Smooth muscle cell (in vitro differentiated cells): ENCODE measurements around the gene NUP210. TPM values are rescaled to one million over a fixed set of nuclear protein-coding genes. Genes with fewer than 3 reads are reported as not detected.

ENCODE experiments used
- DNase-seq: peaks from one replicate; lab custom pipeline; 2025; ENCODE audit not compliant: unreplicated experiment; lab: John Stamatoyannopoulos, UW
- H2AFZ ChIP-seq: fragments of 200-600 bp; sonication (generic); 2 replicates; pipeline ENCODE4 v1.6.0; 2016; ENCODE audit warnings: antibody characterized with exemption, low read depth, mild to moderate bottlenecking
- H3F3A ChIP-seq: fragments of 200-600 bp; sonication (generic); 2 replicates; pipeline ENCODE4 v1.6.0; 2017; ENCODE audit warnings: antibody characterized with exemption, low read depth
- H3K27ac ChIP-seq: fragments of 200-600 bp; sonication (generic); 2 replicates; pipeline ENCODE4 v1.5.1; 2016; ENCODE audit warnings: low read depth, mild to moderate bottlenecking
- H3K27me3 ChIP-seq: fragments of 200-600 bp; sonication (generic); 2 replicates; pipeline ENCODE4 v1.6.1; 2016; ENCODE audit warnings: low read depth, mild to moderate bottlenecking
- H3K36me3 ChIP-seq: fragments of 200-600 bp; sonication (generic); 2 replicates; pipeline ENCODE4 v1.5.1; 2016; ENCODE audit warnings: low read depth
- H3K4me1 ChIP-seq: fragments of 200-600 bp; sonication (generic); 2 replicates; pipeline ENCODE4 v1.5.1; 2016; ENCODE audit warnings: low read depth
- H3K4me2 ChIP-seq: fragments of 200-600 bp; sonication (generic); 2 replicates; pipeline ENCODE4 v1.6.0; 2016; ENCODE audit warnings: mild to moderate bottlenecking
- H3K4me3 ChIP-seq: fragments of 200-600 bp; sonication (generic); 2 replicates; pipeline ENCODE4 v1.5.1; 2016; ENCODE audit warnings: mild to moderate bottlenecking
- H3K79me2 ChIP-seq: fragments of 200-600 bp; sonication (generic); 2 replicates; pipeline ENCODE4 v1.6.0; 2016; ENCODE audit warnings: low read depth, mild to moderate bottlenecking
- H3K9ac ChIP-seq: fragments of 200-600 bp; sonication (generic); 2 replicates; pipeline ENCODE4 v1.6.0; 2016; ENCODE audit warnings: low read depth
- H3K9me3 ChIP-seq: fragments of 200-600 bp; sonication (generic); replicated peaks from 2 replicates; pipeline ENCODE4 v1.5.1; 2016; ENCODE audit warnings: low read depth
- H4K20me1 ChIP-seq: fragments of 200-600 bp; sonication (generic); 2 replicates; pipeline ENCODE4 v1.6.0; 2016; ENCODE audit warnings: low read depth
- CTCF ChIP-seq: fragments of 200-600 bp; sonication (generic); IDR thresholded peaks from 2 replicates; pipeline ENCODE4 v1.5.1; 2017; ENCODE audit warnings: borderline replicate concordance, mild to moderate bottlenecking, antibody characterized with exemption; ENCODE audit not compliant: insufficient read depth, poor library complexity, severe bottlenecking
- WGBS: methylation state at CpG from one replicate; pipeline ENCODE4 v1.1.7; 2016; ENCODE audit warnings: low lambda C conversion rate; 5-methylcytosine and 5-hydroxymethylcytosine counted together
- polyA plus RNA-seq: library from polyadenylated mRNA; unstranded; fragments of >200 nt; fragmentation: Nextera tagmentation; extraction: Ambion mirVana; gene quantifications from 2 replicates; pipeline ENCODE4 v1.2.1, GENCODE V29; 2016
- total RNA-seq: library from RNA; depleted of rRNA; stranded (reverse); fragments of >200 nt; gene quantifications from 2 replicates; pipeline ENCODE4 v1.2.3, GENCODE V29; 2014

NUP210 gene
- total and polyA plus RNA-seq, 2 experiments from 2014 or later: 0.35 to 1.5 TPM

GRCh38 chr3:13276438-13277195 is 143.5 kb downstream of the NUP210 start:
- no peaks in the 10 kb centered on the region for H4K20me1 ChIP-seq
- H3K4me3 ChIP-seq: no peak overlapping the region
- peaks cover 5% of the 10 kb centered on the region for H3F3A ChIP-seq
- no peak for TF ChIP-seq CTCF
- no peaks in the 10 kb centered on the region for H3K36me3 ChIP-seq
- no peak overlapping the region for H3K9ac ChIP-seq
- H3K4me1 ChIP-seq: peaks cover 11% of the 10 kb centered on the region
- H2AFZ ChIP-seq: no peak overlapping the region
- no peak overlapping the region for H3K4me2 ChIP-seq
- no peaks in the 10 kb centered on the region for H3K79me2 ChIP-seq
- H3K27me3 ChIP-seq: no peaks in the 10 kb centered on the region
- H3K9me3 ChIP-seq: no peaks in the 10 kb centered on the region
- H3K27ac ChIP-seq: no peak overlapping the region
- 85% methylated on average over 14 of the region's 14 CpGs for WGBS
- DNase-seq: no peak

GRCh38 chr3:13275376-13276005 is 144.6 kb downstream of the NUP210 start:
- H3K79me2 ChIP-seq: no peaks in the 10 kb centered on the region
- no peak for TF ChIP-seq CTCF
- no peak overlapping the region for H3K9ac ChIP-seq
- no peaks in the 10 kb centered on the region for H3K27me3 ChIP-seq
- no peak overlapping the region for H3K4me3 ChIP-seq
- H3K4me2 ChIP-seq: no peak overlapping the region
- WGBS: 97% methylated on average over 14 of the region's 14 CpGs
- H3K27ac ChIP-seq: no peak overlapping the region
- DNase-seq: no peak
- peaks cover 8% of the 10 kb centered on the region for H3K4me1 ChIP-seq
- no peaks in the 10 kb centered on the region for H3K9me3 ChIP-seq
- H3K36me3 ChIP-seq: no peaks in the 10 kb centered on the region
- H3F3A ChIP-seq: no peaks in the 10 kb centered on the region
- no peak overlapping the region for H2AFZ ChIP-seq
- H4K20me1 ChIP-seq: no peaks in the 10 kb centered on the region

- Histone ChIP-seq H3K27ac (no peak overlapping the region), H3K4me3 (no peak overlapping the region), H2AFZ (no peak overlapping the region), H3K9ac (no peak overlapping the region), H3F3A (no peaks in the 10 kb centered on the region), H3K4me1 (peaks cover 8% of the 10 kb centered on the region), H3K27me3 (no peaks in the 10 kb centered on the region), H3K79me2 (no peaks in the 10 kb centered on the region), H3K36me3 (no peaks in the 10 kb centered on the region), H3K9me3 (peaks cover 2% of the 10 kb centered on the region), H3K4me2 (no peak overlapping the region), H4K20me1 (no peaks in the 10 kb centered on the region)
- no peak for TF ChIP-seq CTCF
- DNase-seq: no peak
- 90% methylated on average over 14 of the region's 14 CpGs for WGBS
Observed at GRCh38 chr3:13274551-13275332, 145.4 kb downstream of the NUP210 start.
